Amniotic stem cell (primary cell): Measurements from ENCODE around the gene SLC6A3.
"Not testable (repeated sequence)": the region's sequence is repeated elsewhere in the genome, so short reads cannot be mapped to it uniquely, and the experiment has no call there.

Experiments
- DNase-seq: peaks from one replicate; lab custom pipeline; 2025; lab: John Stamatoyannopoulos, UW

The SLC6A3 gene

GRCh38 chr5:1370006-1370405 is 75.2 kb downstream of the SLC6A3 start:
- DNase-seq, result no peak

GRCh38 chr5:1368756-1369155 is 76.5 kb downstream of the SLC6A3 start:
- no peak for DNase-seq

GRCh38 chr5:1368236-1368635 is 77.0 kb downstream of the SLC6A3 start:
- no peak for DNase-seq

- DNase-seq, result no peak
These were observed 78.1 kb downstream of the SLC6A3 start for GRCh38 chr5:1367149-1367548.

- no peak for DNase-seq
These were observed 78.7 kb downstream of the SLC6A3 start for GRCh38 chr5:1366514-1366913.

- DNase-seq, result no peak
These were observed 81.0 kb downstream of the SLC6A3 start for GRCh38 chr5:1364211-1364610.

- DNase-seq, result no peak
These were observed 81.7 kb downstream of the SLC6A3 start for GRCh38 chr5:1363581-1363980.

GRCh38 chr5:1363160-1363559 is 82.1 kb downstream of the SLC6A3 start:
- no peak for DNase-seq

GRCh38 chr5:1362242-1363015 is 82.8 kb downstream of the SLC6A3 start:
- no peak for DNase-seq

GRCh38 chr5:1360861-1361260 is 84.4 kb downstream of the SLC6A3 start:
- DNase-seq, result no peak

GRCh38 chr5:1360367-1360766 is 84.9 kb downstream of the SLC6A3 start:
- DNase-seq, result not testable (repeated sequence)

- no peak for DNase-seq
These were observed 85.5 kb downstream of the SLC6A3 start for GRCh38 chr5:1359713-1360112.

GRCh38 chr5:1359031-1359645 is 86.1 kb downstream of the SLC6A3 start:
- DNase-seq, result no peak

- DNase-seq, result no peak
These were observed 86.6 kb downstream of the SLC6A3 start for GRCh38 chr5:1358726-1359025.

GRCh38 chr5:1357946-1358725 is 87.1 kb downstream of the SLC6A3 start:
- DNase-seq, result no peak

GRCh38 chr5:1356873-1357787 is 88.1 kb downstream of the SLC6A3 start:
- DNase-seq, result no peak

- no peak for DNase-seq
These were observed 90.7 kb downstream of the SLC6A3 start for GRCh38 chr5:1354576-1354975.

GRCh38 chr5:1352231-1353219 is 92.7 kb downstream of the SLC6A3 start:
- DNase-seq, result no peak

- no peak for DNase-seq
These were observed 94.1 kb downstream of the SLC6A3 start for GRCh38 chr5:1351156-1351555.

- DNase-seq, result no peak
These were observed 96.0 kb downstream of the SLC6A3 start for GRCh38 chr5:1349246-1349645.

- DNase-seq, result no peak
These were observed 96.3 kb downstream of the SLC6A3 start for GRCh38 chr5:1348986-1349245.
